DOHH2 (cell line): ENCODE data around the gene CRYBG1.

Experiments used
- H3F3A ChIP-seq: fragments of 200-600 bp; sonication (generic), shearing (Covaris generic); 2 replicates; pipeline ENCODE4 v1.6.0; 2016; ENCODE audit warnings: antibody characterized with exemption, mild to moderate bottlenecking; ENCODE audit not compliant: control insufficient read depth, insufficient read depth
- H3K27ac ChIP-seq: fragments of 200-600 bp; sonication (generic); 2 replicates; pipeline ENCODE4 v1.5.1; 2014; ENCODE audit warnings: low read depth, mild to moderate bottlenecking, low read length, moderate library complexity
- H3K27me3 ChIP-seq: fragments of 200-600 bp; sonication (generic); 2 replicates; pipeline ENCODE4 v1.6.1; 2014; ENCODE audit warnings: mild to moderate bottlenecking, low read length, mixed read lengths; ENCODE audit not compliant: control insufficient read depth
- H3K36me3 ChIP-seq: fragments of 200-600 bp; sonication (generic); 2 replicates; pipeline ENCODE4 v1.6.1; 2014; ENCODE audit warnings: mild to moderate bottlenecking, low read length, moderate library complexity, mixed read lengths; ENCODE audit not compliant: control insufficient read depth
- H3K4me1 ChIP-seq: fragments of 200-600 bp; sonication (generic); 2 replicates; pipeline ENCODE4 v1.6.1; 2014; ENCODE audit warnings: mild to moderate bottlenecking, low read length, mixed read lengths; ENCODE audit not compliant: control insufficient read depth
- H3K4me2 ChIP-seq: fragments of 200-600 bp; sonication (generic); 2 replicates; pipeline ENCODE4 v1.6.0; 2014; ENCODE audit warnings: mild to moderate bottlenecking, low read length, moderate library complexity
- H3K4me3 ChIP-seq: fragments of 200-600 bp; sonication (generic); 2 replicates; pipeline ENCODE4 v1.5.1; 2014; ENCODE audit warnings: mild to moderate bottlenecking, low read length, mixed read lengths
- H3K79me2 ChIP-seq: fragments of 200-600 bp; sonication (generic); 2 replicates; pipeline ENCODE4 v1.6.1; 2014; ENCODE audit warnings: mild to moderate bottlenecking, low read length, mixed read lengths; ENCODE audit not compliant: control insufficient read depth
- H3K9me2 ChIP-seq: fragments of 200-600 bp; sonication (generic); replicated peaks from 2 replicates; pipeline ENCODE4 v1.6.1; 2014; ENCODE audit warnings: mild to moderate bottlenecking, low read length, mixed read lengths; ENCODE audit not compliant: control insufficient read depth
- H3K9me3 ChIP-seq: fragments of 200-600 bp; sonication (generic); 2 replicates; pipeline ENCODE4 v1.6.1; 2014; ENCODE audit warnings: antibody characterized with exemption, low read length, mixed read lengths; ENCODE audit not compliant: control insufficient read depth, insufficient read depth
- H4K20me1 ChIP-seq: fragments of 200-600 bp; sonication (generic); 2 replicates; pipeline ENCODE4 v1.6.0; 2014; ENCODE audit warnings: low read depth, mild to moderate bottlenecking, antibody characterized with exemption, low read length, moderate library complexity; ENCODE audit not compliant: control insufficient read depth, insufficient read depth
- CTCF ChIP-seq: fragments of 200-600 bp; sonication (generic); IDR thresholded peaks from one replicate; pipeline ENCODE4 v1.5.1; 2014; ENCODE audit warnings: antibody characterized with exemption, mild to moderate bottlenecking, low read depth, low read length; ENCODE audit not compliant: poor library complexity, severe bottlenecking
- EZH2phosphoT487 ChIP-seq: fragments of 200-600 bp; sonication (generic); IDR thresholded peaks from 2 replicates; pipeline ENCODE4 v1.6.1; 2017; ENCODE audit warnings: borderline replicate concordance, mild to moderate bottlenecking, antibody characterized with exemption, low read length, moderate library complexity, mixed read lengths

Gene CRYBG1

GRCh38 chr6:106360410-106360988 is at the start of gene CRYBG1:
CRYBG1 (plus strand) TSS chr6:106360717; CDS start chr6:106360909, 192 bp downstream.
- no peak within 1 kb of the TSS for H3K27ac ChIP-seq
- no peaks in the 10 kb centered on the region for H3K36me3 ChIP-seq
- no peak within 1 kb of the TSS for H3K4me3 ChIP-seq
- H3K27me3 ChIP-seq = peaks cover 14% of the 10 kb centered on the region
- H3F3A ChIP-seq = no peaks in the 10 kb centered on the region
- H4K20me1 ChIP-seq = no peaks in the 10 kb centered on the region
- no peaks in the 10 kb centered on the region for H3K9me2 ChIP-seq
- H3K4me1 ChIP-seq = peaks cover 8% of the 10 kb centered on the region; the same call in 1 of the 2 replicates
- H3K4me2 ChIP-seq = peak within 1 kb of the TSS; percentile 43
- TF ChIP-seq EZH2phosphoT487 (no peak), CTCF (peak; percentile 74)
- no peaks in the 10 kb centered on the region for H3K9me3 ChIP-seq
- no peaks in the 10 kb centered on the region for H3K79me2 ChIP-seq

GRCh38 chr6:106315765-106316374 is 44.6 kb upstream of the CRYBG1 start:
- Histone ChIP-seq H3K4me2 (no peak overlapping the region), H3K36me3 (peaks cover 43% of the 10 kb centered on the region), H3F3A (no peaks in the 10 kb centered on the region; the same call in 1 of the 2 replicates), H3K4me3 (no peak overlapping the region), H3K4me1 (peaks cover 8% of the 10 kb centered on the region; the same call in 1 of the 2 replicates), H3K9me2 (no peaks in the 10 kb centered on the region), H3K27ac (no peak overlapping the region), H3K9me3 (no peaks in the 10 kb centered on the region), H4K20me1 (no peaks in the 10 kb centered on the region), H3K79me2 (peaks cover 82% of the 10 kb centered on the region), H3K27me3 (no peaks in the 10 kb centered on the region)
- TF ChIP-seq EZH2phosphoT487 (no peak), CTCF (no peak)

- no peaks in the 10 kb centered on the region for H4K20me1 ChIP-seq
- H3K27me3 ChIP-seq = no peaks in the 10 kb centered on the region
- H3K27ac ChIP-seq = no peak overlapping the region
- H3K4me3 ChIP-seq = no peak overlapping the region
- no peaks in the 10 kb centered on the region; the same call in 1 of the 2 replicates for H3F3A ChIP-seq
- TF ChIP-seq EZH2phosphoT487 = no peak
- no peak for TF ChIP-seq CTCF
- H3K9me2 ChIP-seq = no peaks in the 10 kb centered on the region
- no peak overlapping the region for H3K4me2 ChIP-seq
- H3K4me1 ChIP-seq = peaks cover 8% of the 10 kb centered on the region; the same call in 1 of the 2 replicates
- H3K36me3 ChIP-seq = peaks cover 39% of the 10 kb centered on the region
- peaks cover 84% of the 10 kb centered on the region for H3K79me2 ChIP-seq
- no peaks in the 10 kb centered on the region for H3K9me3 ChIP-seq
Measured at GRCh38 chr6:106316375-106316766, 44.1 kb upstream of the CRYBG1 start.
